HCT116 (cell line): ENCODE data around the gene GJA9. TPM values are rescaled to one million over a fixed set of nuclear protein-coding genes. Genes with fewer than 3 reads are reported as not detected.

Experiments
- ATAC-seq: fragments of 200-7000 bp; cut with Tn5 transposase; 2 replicates; pipeline ENCODE4 v1.9.1; 2020; ENCODE audit warnings: mild to moderate bottlenecking, moderate library complexity
- BruUV-seq: library from RNA; stranded (reverse); fragments of 400-500 nt; replicated peaks from 2 replicates; lab custom pipeline; 2021; lab: Mats Ljungman, UMichigan
- CTCF ChIA-PET: fragments of 300-600 bp; sonication (Branson Sonifier 250); formaldehyde crosslinking; loops from one replicate; lab custom pipeline; 2021; ENCODE audit warnings: antibody characterized with exemption; lab: Charles Lee
- POLR2A ChIA-PET: fragments of 300-600, 350-600 bp; sonication (Branson Sonifier 250); formaldehyde crosslinking; loops from one replicate; lab custom pipeline; 2021; ENCODE audit warnings: antibody characterized with exemption; lab: Charles Lee
- RAD21 ChIA-PET, 2 experiments: fragments of 300-600 bp; sonication (Branson Sonifier 250); formaldehyde crosslinking; loops; one replicate each; lab custom pipeline; 2023; ENCODE audit warnings: low total read pairs in 2 of 2; ENCODE audit not compliant: uncharacterized antibody in 2 of 2, unreplicated experiment in 2 of 2, low non-redundant PET in 1 of 2; lab: Charles Lee
- DNase-seq: peaks from one replicate; pipeline ENCODE4 v3.0.0-alpha.2; 2010; ENCODE audit warnings: low read depth, low spot score
- H2AFZ ChIP-seq: fragments of 200-600 bp; shearing (Covaris generic), sonication (generic); 2 replicates; pipeline ENCODE4 v1.6.1; 2017; ENCODE audit warnings: low read depth, mixed run types, mixed read lengths, antibody characterized with exemption, low read length; ENCODE audit not compliant: poor library complexity, severe bottlenecking
- H3K27ac ChIP-seq: 2 replicates; pipeline ENCODE4 v1.5.1; 2012; ENCODE audit warnings: low read depth, low read length
- H3K27me3 ChIP-seq: fragments of 200-600 bp; sonication (generic); 2 replicates; pipeline ENCODE4 v1.6.1; 2016; ENCODE audit warnings: mixed run types, low read length, mixed read lengths; ENCODE audit not compliant: insufficient read depth
- H3K36me3 ChIP-seq, 2 experiments: fragments of 200-500 bp in 1 of 2; fragments of 200-600 bp in 1 of 2; sonication (Bioruptor generic) in 1 of 2; sonication (generic) in 1 of 2; 2 replicates each; pipeline versions ENCODE4 v1.5.1 to v1.6.1; 2014 to 2016; ENCODE audit warnings: low read length in 2 of 2, inconsistent platforms in 1 of 2, mixed read lengths in 1 of 2, mixed run types in 1 of 2; ENCODE audit not compliant: insufficient read depth in 2 of 2, control insufficient read depth in 1 of 2
- H3K4me1 ChIP-seq, 2 experiments: fragments of 200-600 bp in 1 of 2; sonication (generic) in 1 of 2; 2 replicates each; pipeline versions ENCODE4 v1.5.1 to v1.6.1; 2012 to 2017; ENCODE audit warnings: low read length in 2 of 2, inconsistent platforms in 1 of 2, mild to moderate bottlenecking in 1 of 2, mixed read lengths in 1 of 2, mixed run types in 1 of 2, moderate library complexity in 1 of 2; ENCODE audit not compliant: insufficient read depth in 2 of 2, control insufficient read depth in 1 of 2
- H3K4me2 ChIP-seq: fragments of 200-600 bp; sonication (generic); 2 replicates; pipeline ENCODE4 v1.6.1; 2017; ENCODE audit warnings: mixed run types, low read length, mixed read lengths
- H3K4me3 ChIP-seq, 2 experiments: fragments of 200-600 bp in 1 of 2; sonication (generic) in 1 of 2; replicated peaks in 1 of 2; 2 replicates each; pipeline ENCODE4 v1.5.1; 2011 to 2016; ENCODE audit warnings: low read length in 2 of 2, control low read depth in 1 of 2, low read depth in 1 of 2, mild to moderate bottlenecking in 1 of 2, mixed read lengths in 1 of 2, mixed run types in 1 of 2
- H3K79me2 ChIP-seq: fragments of 200-600 bp; sonication (generic); 2 replicates; pipeline ENCODE4 v1.6.1; 2017; ENCODE audit warnings: mild to moderate bottlenecking, mixed run types, low read length, moderate library complexity, mixed read lengths; ENCODE audit not compliant: insufficient read depth
- H3K9ac ChIP-seq: fragments of 200-600 bp; sonication (generic); 2 replicates; pipeline ENCODE4 v1.6.1; 2016; ENCODE audit warnings: low read length, mixed read lengths
- H3K9me2 ChIP-seq: fragments of 200-600 bp; sonication (generic), shearing (Covaris generic); 2 replicates; pipeline ENCODE4 v1.6.1; 2017; ENCODE audit warnings: mixed run types, mild to moderate bottlenecking, moderate library complexity; ENCODE audit not compliant: insufficient read depth
- H3K9me3 ChIP-seq, 2 experiments: fragments of 200-500 bp in 1 of 2; fragments of 200-600 bp in 1 of 2; sonication (Bioruptor generic) in 1 of 2; sonication (generic) in 1 of 2; 2 replicates each; pipeline ENCODE4 v1.6.1; 2014 to 2017; ENCODE audit warnings: low read length in 2 of 2, mixed read lengths in 2 of 2, inconsistent platforms in 1 of 2, low read depth in 1 of 2, mild to moderate bottlenecking in 1 of 2, mixed run types in 1 of 2, moderate library complexity in 1 of 2; ENCODE audit not compliant: control insufficient read depth in 1 of 2, insufficient read depth in 1 of 2
- H4K20me1 ChIP-seq: fragments of 200-600 bp; sonication (generic), shearing (Covaris generic); 2 replicates; pipeline ENCODE4 v1.6.1; 2017; ENCODE audit warnings: mixed run types, mild to moderate bottlenecking, moderate library complexity; ENCODE audit not compliant: insufficient read depth
- CBX3 ChIP-seq: IDR thresholded peaks from 2 replicates; pipeline ENCODE4 v1.6.1; 2012; ENCODE audit warnings: low read depth
- CEBPB ChIP-seq: IDR thresholded peaks from 2 replicates; pipeline ENCODE4 v1.6.1; 2012; ENCODE audit warnings: low read depth
- EGR1 ChIP-seq: IDR thresholded peaks from 2 replicates; pipeline ENCODE4 v1.6.1; 2012; ENCODE audit warnings: low read depth
- ELF1 ChIP-seq: IDR thresholded peaks from 2 replicates; pipeline ENCODE4 v1.6.1; 2012; ENCODE audit warnings: low read depth, borderline replicate concordance
- EZH2 ChIP-seq: fragments of 200-600 bp; sonication (generic); IDR thresholded peaks from 2 replicates; pipeline ENCODE4 v1.6.1; 2017; ENCODE audit warnings: antibody characterized with exemption, mixed run types
- EZH2phosphoT487 ChIP-seq: fragments of 200-600 bp; IDR thresholded peaks from 2 replicates; pipeline ENCODE4 v1.6.1; 2018; ENCODE audit warnings: antibody characterized with exemption, borderline replicate concordance
- FOSL1 ChIP-seq: IDR thresholded peaks from 2 replicates; pipeline ENCODE4 v1.6.1; 2012; ENCODE audit warnings: low read depth
- JUND ChIP-seq: IDR thresholded peaks from 2 replicates; pipeline ENCODE4 v1.6.1; 2012
- POLR2A ChIP-seq: IDR thresholded peaks from 2 replicates; pipeline ENCODE4 v1.7.0; 2011; ENCODE audit warnings: borderline replicate concordance; ENCODE audit not compliant: insufficient read depth, insufficient read length; ENCODE audit errors: extremely low read depth
- POLR2AphosphoS5 ChIP-seq: IDR thresholded peaks from 2 replicates; pipeline ENCODE4 v1.6.1; 2011; ENCODE audit warnings: mild to moderate bottlenecking, low read depth, low read length, moderate library complexity
- RAD21 ChIP-seq: IDR thresholded peaks from 2 replicates; pipeline ENCODE4 v1.6.1; 2012; ENCODE audit warnings: low read depth, mild to moderate bottlenecking
- SIN3A ChIP-seq: IDR thresholded peaks from 2 replicates; pipeline ENCODE4 v1.6.1; 2012; ENCODE audit warnings: low read depth
- SP1 ChIP-seq: IDR thresholded peaks from 2 replicates; pipeline ENCODE4 v1.6.1; 2012; ENCODE audit warnings: low read depth
- SRF ChIP-seq: IDR thresholded peaks from 2 replicates; pipeline ENCODE4 v1.6.1; 2012; ENCODE audit warnings: low read depth
- TCF7L2 ChIP-seq: IDR thresholded peaks from 2 replicates; pipeline ENCODE4 v1.7.0; 2011; ENCODE audit warnings: borderline replicate concordance, inconsistent platforms; ENCODE audit not compliant: insufficient read depth, insufficient read length; ENCODE audit errors: extremely low read depth
- YY1 ChIP-seq: IDR thresholded peaks from 2 replicates; pipeline ENCODE4 v1.6.1; 2011; ENCODE audit warnings: low read length, low read depth, moderate library complexity, mild to moderate bottlenecking; ENCODE audit not compliant: insufficient replicate concordance; ENCODE audit errors: extremely low read depth
- ZNF274 ChIP-seq: fragments of 200-500 bp; sonication (Bioruptor generic); IDR thresholded peaks from 2 replicates; pipeline ENCODE4 v1.6.1; 2014; ENCODE audit warnings: mild to moderate bottlenecking, low read depth, low read length, inconsistent platforms
- intact Hi-C: fragments of 100-400 bp; cut with micrococcal nuclease; formaldehyde crosslinking; loops from 2 replicates; pipeline ENCODE4 v1.10.0; 2022
- total RNA-seq: library from RNA; stranded (reverse); gene quantifications from one replicate; pipeline ENCODE4 v1.2.1, GENCODE V29; 2021; ENCODE audit not compliant: unreplicated experiment
- TF ChIP-seq, protein P1 (sequence below): IDR thresholded peaks from 2 replicates; pipeline ENCODE4 v1.6.1; 2012
- TF ChIP-seq, protein P2 (sequence below): IDR thresholded peaks from 2 replicates; pipeline ENCODE4 v1.6.1; 2012; ENCODE audit warnings: low read depth
- TF ChIP-seq, protein P3 (sequence below): IDR thresholded peaks from 2 replicates; pipeline ENCODE4 v1.6.1; 2012

The GJA9 gene
- total RNA-seq, 1 experiment from 2014 or later: not detected

DNA sequence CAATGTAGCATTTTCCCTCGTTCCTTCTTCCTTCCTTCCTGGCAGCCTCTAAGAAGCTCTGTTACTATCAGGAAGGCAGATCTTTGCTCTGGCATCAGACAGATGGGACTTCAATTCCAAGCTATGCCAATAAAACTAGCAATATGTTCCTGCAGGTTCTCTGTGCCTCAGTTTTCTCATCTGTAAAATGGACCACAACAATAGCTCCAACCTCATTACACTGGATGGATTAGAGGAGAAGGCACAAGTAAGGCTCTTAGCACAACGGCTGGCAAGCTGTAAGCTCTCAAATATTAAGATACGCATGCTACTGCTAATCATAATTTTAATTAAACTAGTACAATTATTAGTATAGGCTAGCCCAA, 49.0 kb downstream of the GJA9 start (continued):
- TF ChIP-seq, protein P1, sequence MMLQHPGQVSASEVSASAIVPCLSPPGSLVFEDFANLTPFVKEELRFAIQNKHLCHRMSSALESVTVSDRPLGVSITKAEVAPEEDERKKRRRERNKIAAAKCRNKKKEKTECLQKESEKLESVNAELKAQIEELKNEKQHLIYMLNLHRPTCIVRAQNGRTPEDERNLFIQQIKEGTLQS: no peak

DNA sequence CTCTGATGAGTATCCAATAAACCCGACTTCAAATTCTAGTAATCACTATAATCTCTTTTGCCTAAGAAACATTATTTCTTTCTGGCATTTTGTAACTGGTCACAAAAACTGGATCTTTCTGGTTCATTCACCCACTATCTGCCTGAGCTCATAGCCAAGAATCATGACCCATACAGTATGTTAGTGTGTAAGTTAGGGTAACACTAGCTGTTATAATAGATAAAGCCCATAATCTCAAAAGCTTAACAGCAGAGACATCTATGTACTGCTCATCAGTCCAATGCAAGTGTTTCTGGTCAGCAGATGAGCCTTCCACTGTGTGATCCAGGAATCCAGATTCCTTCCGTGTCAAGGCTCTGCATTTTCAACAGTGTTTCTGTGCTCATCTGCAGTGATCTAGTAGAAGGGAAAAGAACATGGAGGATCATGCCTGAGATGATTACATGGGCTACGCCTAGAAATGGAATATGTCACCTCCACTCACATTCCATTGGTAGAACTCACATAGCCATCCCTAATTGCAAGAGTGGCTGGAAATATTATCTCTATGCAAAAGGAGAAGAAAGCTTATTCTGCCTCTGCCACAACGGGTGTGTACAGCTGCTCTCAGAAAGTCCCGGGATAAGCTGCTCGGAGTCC, 49.5 kb downstream of the GJA9 start:
- no peak overlapping the region for H3K9ac ChIP-seq
- DNase-seq (no peak), ATAC-seq (no peak)
- no peak overlapping the region for H3K27ac ChIP-seq
- H3K9me2 ChIP-seq: no peaks in the 10 kb centered on the region
- no peaks in the 10 kb centered on the region for H3K36me3 ChIP-seq
- no peak overlapping the region for H3K4me2 ChIP-seq
- no peaks in the 10 kb centered on the region for H3K4me1 ChIP-seq
- no peaks in the 10 kb centered on the region for H3K9me3 ChIP-seq
- H4K20me1 ChIP-seq: no peaks in the 10 kb centered on the region
- ChIA-PET RAD21 (no interaction called here), CTCF (no interaction called here), POLR2A (no interaction called here)
- peaks cover 4% of the 10 kb centered on the region; the same call in 1 of the 2 replicates for H3K27me3 ChIP-seq
- intact Hi-C loops: loop anchor here (10.0 kb wide), 2 partner anchors 307 to 1137 kb away; partner anchors contain the start of gene CDCA8
- no peak overlapping the region for H3K4me3 ChIP-seq
- no TSS peak for BruUV-seq
- no peaks in the 10 kb centered on the region for H3K79me2 ChIP-seq
- TF ChIP-seq FOSL1: no peak
- TF ChIP-seq YY1: no peak
- TF ChIP-seq ZNF274: no peak
- no peak for TF ChIP-seq CBX3
- TF ChIP-seq, protein P1: no peak
- TF ChIP-seq EZH2phosphoT487: no peak
- TF ChIP-seq, protein P2, sequence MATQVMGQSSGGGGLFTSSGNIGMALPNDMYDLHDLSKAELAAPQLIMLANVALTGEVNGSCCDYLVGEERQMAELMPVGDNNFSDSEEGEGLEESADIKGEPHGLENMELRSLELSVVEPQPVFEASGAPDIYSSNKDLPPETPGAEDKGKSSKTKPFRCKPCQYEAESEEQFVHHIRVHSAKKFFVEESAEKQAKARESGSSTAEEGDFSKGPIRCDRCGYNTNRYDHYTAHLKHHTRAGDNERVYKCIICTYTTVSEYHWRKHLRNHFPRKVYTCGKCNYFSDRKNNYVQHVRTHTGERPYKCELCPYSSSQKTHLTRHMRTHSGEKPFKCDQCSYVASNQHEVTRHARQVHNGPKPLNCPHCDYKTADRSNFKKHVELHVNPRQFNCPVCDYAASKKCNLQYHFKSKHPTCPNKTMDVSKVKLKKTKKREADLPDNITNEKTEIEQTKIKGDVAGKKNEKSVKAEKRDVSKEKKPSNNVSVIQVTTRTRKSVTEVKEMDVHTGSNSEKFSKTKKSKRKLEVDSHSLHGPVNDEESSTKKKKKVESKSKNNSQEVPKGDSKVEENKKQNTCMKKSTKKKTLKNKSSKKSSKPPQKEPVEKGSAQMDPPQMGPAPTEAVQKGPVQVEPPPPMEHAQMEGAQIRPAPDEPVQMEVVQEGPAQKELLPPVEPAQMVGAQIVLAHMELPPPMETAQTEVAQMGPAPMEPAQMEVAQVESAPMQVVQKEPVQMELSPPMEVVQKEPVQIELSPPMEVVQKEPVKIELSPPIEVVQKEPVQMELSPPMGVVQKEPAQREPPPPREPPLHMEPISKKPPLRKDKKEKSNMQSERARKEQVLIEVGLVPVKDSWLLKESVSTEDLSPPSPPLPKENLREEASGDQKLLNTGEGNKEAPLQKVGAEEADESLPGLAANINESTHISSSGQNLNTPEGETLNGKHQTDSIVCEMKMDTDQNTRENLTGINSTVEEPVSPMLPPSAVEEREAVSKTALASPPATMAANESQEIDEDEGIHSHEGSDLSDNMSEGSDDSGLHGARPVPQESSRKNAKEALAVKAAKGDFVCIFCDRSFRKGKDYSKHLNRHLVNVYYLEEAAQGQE: no peak
- no peak for TF ChIP-seq RAD21
- TF ChIP-seq SP1: no peak
- TF ChIP-seq TCF7L2: no peak
- no peak for TF ChIP-seq ELF1
- no peak for TF ChIP-seq JUND
- no peak for TF ChIP-seq SRF
- no peak for TF ChIP-seq EZH2
- TF ChIP-seq, protein P3, sequence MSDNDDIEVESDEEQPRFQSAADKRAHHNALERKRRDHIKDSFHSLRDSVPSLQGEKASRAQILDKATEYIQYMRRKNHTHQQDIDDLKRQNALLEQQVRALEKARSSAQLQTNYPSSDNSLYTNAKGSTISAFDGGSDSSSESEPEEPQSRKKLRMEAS: no peak
- no peak for TF ChIP-seq EGR1
- TF ChIP-seq SIN3A: no peak
- no peak for TF ChIP-seq POLR2AphosphoS5
- no peak for TF ChIP-seq CEBPB
- no peak for TF ChIP-seq POLR2A
- no peak overlapping the region for H2AFZ ChIP-seq
